GM21529 (cell line): ENCODE results near the gene UMODL1.

Experiments
- ATAC-seq: cut with Tn5 transposase; IDR thresholded peaks from one replicate; pipeline ENCODE4 v1.9.1; 2021; ENCODE audit not compliant: unreplicated experiment

UMODL1 gene

GRCh38 chr21:42071146-42071737, at the start of gene UMODL1:
TSS of gene UMODL1 (plus strand) at chr21:42071317. CDS start at chr21:42071317, 0 bp downstream.
- ATAC-seq, result no peak

- no peak for ATAC-seq
Observed at GRCh38 chr21:42021371-42022090, 49.6 kb upstream of the UMODL1 start.

GRCh38 chr21:42022091-42022430, 49.1 kb upstream of the UMODL1 start:
- ATAC-seq, result no peak

DNA sequence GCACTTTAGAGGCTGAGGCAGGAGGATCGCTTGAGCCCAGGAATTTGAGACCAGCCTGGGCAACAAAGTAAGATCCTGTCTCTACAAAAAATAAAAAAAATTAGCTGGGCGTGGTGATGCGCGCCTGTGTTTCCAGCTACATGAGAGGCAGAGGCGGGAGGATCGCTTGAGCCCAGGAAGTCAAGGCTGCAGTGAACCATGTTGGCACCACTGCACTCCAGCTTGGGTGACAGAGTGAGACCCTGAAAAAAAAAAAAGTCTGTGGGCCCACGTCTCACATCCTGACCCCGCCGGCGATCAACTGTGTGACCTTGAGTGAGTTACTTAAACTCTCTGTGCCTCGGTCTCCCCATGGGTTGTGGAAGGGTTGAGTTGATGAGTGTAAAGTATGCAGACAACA, 48.2 kb upstream of the UMODL1 start:
- no peak for ATAC-seq

DNA sequence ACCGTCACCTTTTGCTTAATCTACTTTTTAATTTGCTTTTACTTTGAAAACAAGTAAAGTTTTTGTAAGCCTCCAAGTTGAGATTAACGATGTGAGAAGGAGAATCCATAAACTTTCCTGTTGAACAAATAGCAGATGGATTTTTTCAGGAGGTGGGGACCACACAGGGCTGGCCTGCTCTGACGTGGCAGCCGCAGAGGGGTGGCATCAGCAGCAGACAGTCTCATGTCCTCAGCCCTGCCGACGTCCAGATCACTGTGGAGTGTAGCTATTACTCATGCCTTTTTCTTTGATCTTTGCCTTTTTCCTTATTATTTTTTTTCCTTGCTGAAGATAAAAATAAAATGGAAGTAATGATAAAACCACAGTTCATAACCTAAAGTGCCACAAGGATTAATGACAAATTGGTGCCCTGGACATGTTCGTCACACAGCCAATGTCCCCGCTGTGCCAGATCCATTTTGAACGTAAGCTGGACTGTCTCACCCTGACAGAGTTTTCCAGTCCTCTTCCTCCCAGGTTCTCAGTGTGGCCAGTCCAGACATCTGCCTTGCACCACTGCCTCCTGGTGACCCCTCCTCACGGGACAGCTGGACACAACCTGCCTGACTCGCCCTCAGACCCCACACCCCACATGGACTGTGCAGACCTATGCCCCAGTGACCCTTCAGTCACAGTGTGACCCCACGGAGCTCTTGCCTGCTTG, 45.6 kb upstream of the UMODL1 start:
- no peak for ATAC-seq

DNA sequence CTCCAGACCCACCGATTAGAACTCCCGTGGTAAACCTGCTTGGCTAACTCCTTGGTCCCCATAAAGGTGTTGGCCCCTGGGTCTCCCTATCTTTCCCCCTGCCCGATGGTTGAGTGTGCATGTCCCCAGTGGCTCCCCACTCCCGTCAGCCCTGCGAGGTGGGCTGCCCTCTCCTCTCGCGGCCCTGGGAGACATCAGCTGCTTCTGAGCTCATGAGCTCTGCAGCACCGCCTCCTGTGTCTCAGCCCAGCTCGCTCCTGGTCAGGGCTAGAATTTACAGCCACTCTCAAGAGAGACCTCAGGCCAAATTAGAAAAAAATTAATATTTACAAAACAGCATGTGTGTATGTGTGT, 45.1 kb upstream of the UMODL1 start:
- no peak for ATAC-seq

DNA sequence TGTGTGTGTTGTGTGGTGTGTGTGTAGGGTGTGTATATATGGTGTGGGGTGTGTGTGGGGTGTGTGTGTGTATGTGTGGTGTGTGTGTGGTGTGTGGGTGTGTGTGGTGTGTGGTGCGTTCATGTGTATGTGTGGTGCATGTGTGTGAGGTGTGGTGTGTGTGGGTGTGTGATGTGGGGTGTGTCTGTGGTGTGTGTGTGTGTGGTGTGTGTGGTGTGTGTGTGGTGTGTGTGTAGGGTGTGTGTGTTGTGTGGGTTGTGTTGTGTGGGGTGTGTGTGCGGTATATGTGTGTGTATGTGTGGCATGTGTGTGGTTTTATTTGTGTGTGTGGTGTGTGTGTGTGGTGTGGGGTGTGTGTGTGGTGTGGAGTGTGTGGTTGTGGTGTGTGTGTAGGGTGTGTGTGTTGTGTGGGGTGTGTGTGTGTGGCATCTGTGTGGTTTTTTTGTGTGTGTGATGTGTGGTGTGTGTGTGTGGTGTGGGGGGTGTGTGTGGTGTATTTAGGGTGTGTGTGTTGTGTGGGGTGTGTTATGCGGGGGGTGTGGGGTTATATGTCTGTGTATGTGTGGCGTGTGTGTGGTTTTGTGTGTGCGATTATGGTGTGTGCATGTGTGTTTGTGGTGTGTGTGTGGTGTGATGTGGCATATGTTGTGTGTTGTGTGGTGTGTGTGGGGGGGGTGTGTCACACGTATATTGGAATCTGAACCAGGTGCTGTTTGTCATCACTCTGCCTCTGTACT, 43.9 kb upstream of the UMODL1 start:
- no peak for ATAC-seq

DNA sequence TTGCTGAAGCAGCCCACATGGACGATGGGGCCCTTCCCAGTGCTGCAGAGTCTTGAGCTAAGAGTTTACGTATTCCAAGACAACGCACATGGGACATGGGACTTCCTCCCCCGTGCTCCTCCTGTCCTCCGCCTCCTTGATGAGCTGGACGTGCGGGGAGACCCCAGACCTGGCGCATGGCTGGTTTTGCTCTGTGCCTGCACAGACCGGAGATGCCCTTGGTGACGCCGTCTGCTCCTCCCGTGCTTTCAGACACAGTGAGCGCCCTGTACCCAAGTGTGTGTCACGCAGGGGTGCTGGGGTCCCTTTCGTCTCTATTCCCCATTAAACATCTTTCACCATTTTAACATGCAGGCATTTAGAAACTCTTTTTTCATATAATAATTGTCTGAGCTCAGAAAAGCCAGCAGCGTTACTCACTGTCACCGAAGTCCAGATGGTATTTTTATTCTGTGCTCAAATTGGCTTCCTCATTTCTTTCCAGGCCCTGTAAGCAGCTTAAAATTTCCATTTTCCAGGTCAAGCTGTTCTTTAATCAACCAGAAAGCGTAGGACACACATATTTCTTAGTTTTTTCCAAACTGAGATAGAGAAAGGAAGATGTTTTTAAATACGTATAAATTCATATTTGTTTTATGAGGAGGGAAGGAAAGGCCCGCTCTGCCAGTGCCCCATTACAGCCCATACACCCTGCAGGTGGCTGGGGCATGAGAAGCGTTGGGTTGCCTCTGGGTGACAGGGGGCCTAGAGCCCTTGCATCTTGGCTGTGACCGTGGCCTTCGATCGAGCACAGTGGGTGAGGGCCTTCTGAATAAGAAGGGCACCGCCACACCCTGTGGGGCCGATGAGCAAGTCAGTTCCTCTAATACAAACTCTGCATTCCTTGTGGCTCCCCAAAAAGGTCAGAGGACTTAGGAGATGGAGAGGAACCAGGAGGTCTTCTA, 43.0 kb upstream of the UMODL1 start:
- ATAC-seq, result no peak

GRCh38 chr21:42028766-42029425, 42.2 kb upstream of the UMODL1 start:
- no peak for ATAC-seq

DNA sequence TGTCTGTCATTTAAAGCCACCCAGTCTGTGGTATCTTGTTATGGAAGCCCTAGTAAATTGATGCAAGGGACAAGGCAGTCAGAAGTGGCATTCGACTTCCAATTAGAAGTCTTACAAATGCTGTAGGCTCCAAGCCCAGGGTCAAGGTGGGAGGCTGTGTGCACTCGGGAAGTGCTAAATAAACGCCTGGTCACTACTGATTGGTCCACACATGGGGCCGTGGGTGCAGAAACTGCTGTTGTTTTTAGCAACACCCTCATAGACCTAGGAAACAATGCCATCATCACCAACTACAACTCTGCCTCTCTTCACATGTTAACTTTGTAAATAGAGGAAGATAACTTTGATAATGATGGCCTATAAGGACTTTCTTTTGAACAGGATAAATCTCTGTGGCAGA, 40.8 kb upstream of the UMODL1 start:
- no peak for ATAC-seq

GRCh38 chr21:42031241-42031640, 39.9 kb upstream of the UMODL1 start:
- ATAC-seq, result no peak

DNA sequence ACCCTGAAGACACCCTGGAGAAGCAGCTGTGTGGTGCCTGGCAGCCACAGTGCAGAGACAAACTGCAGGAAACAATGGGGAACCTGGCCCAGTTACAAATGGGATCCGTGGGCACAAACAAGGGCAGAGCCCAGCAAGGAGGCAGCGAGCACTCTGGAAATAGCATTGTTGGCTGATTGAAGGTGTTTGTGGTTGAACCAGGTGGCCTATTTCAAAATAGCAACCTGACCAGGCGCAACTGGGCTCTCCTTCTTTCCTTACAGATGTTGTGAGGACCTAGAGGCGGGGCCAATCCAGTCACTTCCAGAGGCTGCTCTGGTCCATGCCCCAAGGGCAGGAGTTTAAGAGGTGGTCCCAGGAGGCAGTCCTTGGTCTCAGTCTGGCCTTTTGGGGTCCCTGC, 39.3 kb upstream of the UMODL1 start:
- ATAC-seq, result no peak

DNA sequence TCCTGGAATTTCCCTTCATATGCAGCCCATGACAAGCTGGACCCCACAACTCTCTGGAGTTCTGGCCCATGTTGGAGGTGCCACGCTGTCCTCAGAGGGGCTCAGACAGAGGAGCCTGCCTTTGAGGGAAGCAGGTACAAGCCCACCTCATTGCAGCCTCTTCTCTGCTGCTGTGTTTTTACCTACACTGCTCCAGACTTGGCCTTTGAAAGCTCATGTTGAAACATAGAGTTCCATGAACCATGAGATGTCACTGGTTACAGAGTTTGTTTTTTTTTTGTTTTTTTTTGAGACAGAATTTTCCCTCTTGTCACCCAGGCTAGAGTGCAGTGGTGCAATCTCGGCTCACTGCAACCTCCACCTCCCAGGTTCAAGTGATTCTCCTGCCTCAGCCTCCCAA, 38.9 kb upstream of the UMODL1 start:
- ATAC-seq, result no peak

DNA sequence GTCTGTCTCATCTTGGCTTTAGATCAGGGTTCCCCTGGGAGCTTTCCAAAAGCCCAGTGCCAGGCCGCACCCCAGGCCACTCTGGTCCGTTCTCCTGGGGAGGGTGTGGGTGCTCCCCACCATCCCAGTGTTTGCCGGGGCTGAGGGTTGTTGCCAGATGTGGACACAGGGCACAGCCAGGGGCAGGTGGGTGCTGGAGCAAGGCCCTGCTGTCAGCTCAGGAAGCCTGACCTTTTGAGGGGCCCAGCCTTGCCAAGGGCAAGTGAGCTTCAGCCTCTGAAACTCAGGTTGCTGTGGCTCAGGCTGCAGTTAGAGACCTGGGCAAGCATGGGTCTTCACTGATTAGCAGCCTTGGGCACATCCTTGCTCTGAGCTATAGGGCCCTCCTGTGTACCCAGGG, 38.1 kb upstream of the UMODL1 start:
- no peak for ATAC-seq

GRCh38 chr21:42036313-42036712, 34.8 kb upstream of the UMODL1 start:
- ATAC-seq, result no peak

- no peak for ATAC-seq
Observed at GRCh38 chr21:42037516-42037915, 33.6 kb upstream of the UMODL1 start.

DNA sequence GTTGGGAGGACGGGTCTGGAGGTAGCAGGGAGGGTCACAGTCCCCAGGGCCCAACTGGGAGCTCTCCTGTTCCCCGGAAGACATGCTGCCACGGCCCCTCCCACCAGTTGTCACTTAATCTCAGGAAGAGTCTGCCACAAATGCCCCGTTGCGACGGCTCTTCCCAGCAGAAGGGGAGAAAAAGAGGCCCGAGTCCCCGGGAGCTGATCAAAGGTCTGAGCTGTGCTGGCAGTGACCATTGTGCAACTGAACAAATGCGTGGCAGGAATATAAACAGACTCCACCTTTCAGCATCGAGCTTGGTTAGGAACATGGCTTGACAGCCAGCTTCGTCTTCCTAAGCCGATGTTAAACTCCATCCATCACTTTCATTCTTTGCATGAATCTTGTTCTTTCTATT, 33.2 kb upstream of the UMODL1 start:
- no peak for ATAC-seq

- ATAC-seq, result no peak
Observed at GRCh38 chr21:42038393-42038792, 32.7 kb upstream of the UMODL1 start.

DNA sequence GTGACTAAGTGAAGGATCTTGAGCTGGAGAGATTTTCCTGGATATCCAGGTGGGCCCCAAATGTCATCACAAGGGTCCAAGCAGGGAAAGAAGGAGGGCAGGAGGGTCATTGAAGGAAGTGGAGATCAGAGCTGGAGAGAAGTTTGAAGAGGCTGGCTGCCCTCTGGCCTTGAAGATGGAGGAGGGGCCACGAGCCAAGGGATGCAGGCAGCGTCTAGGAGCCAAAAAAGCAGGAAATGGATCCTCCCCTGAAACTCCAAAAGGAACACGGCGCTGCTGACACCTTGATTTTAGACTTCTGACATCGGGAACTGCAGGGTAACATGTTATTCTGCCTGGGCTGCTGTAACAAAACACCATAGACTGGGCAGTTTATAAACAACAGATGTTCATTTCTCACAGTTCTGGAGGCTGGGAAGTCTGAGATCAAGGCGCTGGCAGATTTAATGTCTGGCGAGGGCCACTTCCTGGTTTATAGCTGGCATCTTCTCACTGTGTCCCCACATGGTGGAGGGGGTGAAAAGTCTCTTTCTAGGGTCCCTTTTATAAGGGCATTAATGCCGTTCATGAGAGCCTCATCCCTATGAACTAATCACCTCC, 32.2 kb upstream of the UMODL1 start:
- ATAC-seq, result no peak

- no peak for ATAC-seq
Observed at GRCh38 chr21:42039470-42039901, 31.6 kb upstream of the UMODL1 start.
